GM23338 (cell line): ENCODE data around the gene HCRT.

Source experiments
- CREB1 ChIP-seq: fragments of 250-450 bp; sonication (Bioruptor Pico); IDR thresholded peaks from 2 replicates; pipeline ENCODE4 v1.5.0; 2020; ENCODE audit warnings: low read depth, mild to moderate bottlenecking, moderate library complexity
- EZH2 ChIP-seq: fragments of 200-600 bp; sonication (generic); IDR thresholded peaks from one replicate; pipeline ENCODE4 v1.8.0; 2017; ENCODE audit warnings: antibody characterized with exemption, mild to moderate bottlenecking, low read depth; ENCODE audit not compliant: unreplicated experiment
- EZH2phosphoT487 ChIP-seq: fragments of 200-600 bp; sonication (generic); IDR thresholded peaks from one replicate; pipeline ENCODE4 v1.8.1; 2018; ENCODE audit warnings: antibody characterized with exemption; ENCODE audit not compliant: unreplicated experiment
- JUNB ChIP-seq: IDR thresholded peaks from one replicate; pipeline ENCODE4 v1.6.1; 2016; ENCODE audit warnings: antibody characterized with exemption; ENCODE audit not compliant: unreplicated experiment
- NANOG ChIP-seq: IDR thresholded peaks from 2 replicates; pipeline ENCODE4 v1.6.1; 2016; ENCODE audit warnings: antibody characterized with exemption, borderline replicate concordance
- POLR2AphosphoS5 ChIP-seq: IDR thresholded peaks from 2 replicates; pipeline ENCODE4 v1.6.1; 2016; ENCODE audit warnings: antibody characterized with exemption, low read depth
- STAT1 ChIP-seq: IDR thresholded peaks from one replicate; pipeline ENCODE4 v1.6.1; 2016; ENCODE audit warnings: antibody characterized with exemption; ENCODE audit not compliant: unreplicated experiment
- TF ChIP-seq, protein P1 (sequence below), 2 experiments: fragments of 200-600 bp in 1 of 2; sonication (generic) in 1 of 2; conservative IDR thresholded peaks; 2 replicates each; pipeline versions ENCODE4 v1.5.1 to v1.6.1; 2016 to 2017; ENCODE audit warnings: antibody characterized with exemption in 2 of 2, low read depth in 2 of 2, mild to moderate bottlenecking in 2 of 2, moderate library complexity in 1 of 2
- TF ChIP-seq, protein P2 (sequence below): IDR thresholded peaks from one replicate; pipeline ENCODE4 v1.6.1; 2018; ENCODE audit warnings: antibody characterized with exemption; ENCODE audit not compliant: unreplicated experiment
- TF ChIP-seq, protein P3 (sequence below): fragments of 250-450 bp; sonication (Bioruptor Pico); IDR thresholded peaks from 2 replicates; pipeline ENCODE4 v1.5.0; 2020; ENCODE audit warnings: mild to moderate bottlenecking, moderate library complexity

DNA sequence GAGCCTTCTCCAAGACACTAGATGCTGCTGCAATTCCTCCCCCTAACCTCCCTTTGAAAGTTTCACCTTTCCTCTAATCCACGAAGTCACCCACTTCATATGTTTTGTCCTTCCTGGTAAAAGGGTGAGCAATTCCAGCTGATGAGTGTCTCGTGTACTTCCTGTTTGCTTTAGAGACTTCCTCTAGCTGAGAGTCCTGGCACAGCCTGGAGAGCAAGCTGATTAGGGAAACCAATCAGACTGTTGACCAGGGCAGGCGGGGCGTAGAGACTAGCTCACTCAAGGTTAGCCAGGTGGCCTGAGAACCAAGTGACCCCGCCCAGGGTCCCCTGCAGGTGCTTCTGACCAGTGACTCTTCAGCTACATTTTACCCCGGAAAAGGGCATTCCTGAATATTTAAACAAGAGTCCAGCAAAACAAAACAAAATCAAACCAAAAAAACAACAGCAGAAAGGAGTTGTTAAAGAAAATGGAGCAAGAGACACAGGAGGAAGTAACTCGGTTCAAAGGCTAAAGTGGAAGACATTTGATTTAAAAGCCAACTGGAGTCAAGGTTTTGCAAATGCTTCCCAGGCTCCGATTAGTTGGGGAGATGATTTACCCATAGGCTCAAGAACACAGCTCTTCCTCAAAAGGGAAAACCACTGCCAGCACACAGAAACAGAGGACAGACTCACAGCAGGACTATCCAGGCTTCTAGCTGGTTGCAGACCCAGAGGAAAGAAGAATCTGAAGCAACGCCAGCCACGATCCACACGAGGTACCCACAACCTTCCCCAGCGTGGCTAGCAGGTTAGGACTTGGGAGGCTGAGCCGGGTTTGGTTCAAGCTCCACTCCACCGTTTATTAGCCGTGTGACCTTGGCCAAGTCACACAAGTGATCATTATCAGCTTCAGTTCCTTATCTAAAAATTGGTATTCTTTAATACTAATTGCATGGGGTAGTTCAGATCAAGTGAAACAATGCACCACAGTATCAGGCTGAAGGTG, 49.3 kb downstream of the HCRT start:
- no peak for TF ChIP-seq EZH2
- TF ChIP-seq, protein P1, sequence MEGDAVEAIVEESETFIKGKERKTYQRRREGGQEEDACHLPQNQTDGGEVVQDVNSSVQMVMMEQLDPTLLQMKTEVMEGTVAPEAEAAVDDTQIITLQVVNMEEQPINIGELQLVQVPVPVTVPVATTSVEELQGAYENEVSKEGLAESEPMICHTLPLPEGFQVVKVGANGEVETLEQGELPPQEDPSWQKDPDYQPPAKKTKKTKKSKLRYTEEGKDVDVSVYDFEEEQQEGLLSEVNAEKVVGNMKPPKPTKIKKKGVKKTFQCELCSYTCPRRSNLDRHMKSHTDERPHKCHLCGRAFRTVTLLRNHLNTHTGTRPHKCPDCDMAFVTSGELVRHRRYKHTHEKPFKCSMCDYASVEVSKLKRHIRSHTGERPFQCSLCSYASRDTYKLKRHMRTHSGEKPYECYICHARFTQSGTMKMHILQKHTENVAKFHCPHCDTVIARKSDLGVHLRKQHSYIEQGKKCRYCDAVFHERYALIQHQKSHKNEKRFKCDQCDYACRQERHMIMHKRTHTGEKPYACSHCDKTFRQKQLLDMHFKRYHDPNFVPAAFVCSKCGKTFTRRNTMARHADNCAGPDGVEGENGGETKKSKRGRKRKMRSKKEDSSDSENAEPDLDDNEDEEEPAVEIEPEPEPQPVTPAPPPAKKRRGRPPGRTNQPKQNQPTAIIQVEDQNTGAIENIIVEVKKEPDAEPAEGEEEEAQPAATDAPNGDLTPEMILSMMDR (conservative IDR thresholded peaks at IDR 0.05; ENCODE audit: low read depth in 2 of 2): no peak
- no peak for TF ChIP-seq STAT1
- TF ChIP-seq JUNB: no peak
- no peak for TF ChIP-seq CREB1 (CRISPR knock-in tag)
- TF ChIP-seq, protein P2, sequence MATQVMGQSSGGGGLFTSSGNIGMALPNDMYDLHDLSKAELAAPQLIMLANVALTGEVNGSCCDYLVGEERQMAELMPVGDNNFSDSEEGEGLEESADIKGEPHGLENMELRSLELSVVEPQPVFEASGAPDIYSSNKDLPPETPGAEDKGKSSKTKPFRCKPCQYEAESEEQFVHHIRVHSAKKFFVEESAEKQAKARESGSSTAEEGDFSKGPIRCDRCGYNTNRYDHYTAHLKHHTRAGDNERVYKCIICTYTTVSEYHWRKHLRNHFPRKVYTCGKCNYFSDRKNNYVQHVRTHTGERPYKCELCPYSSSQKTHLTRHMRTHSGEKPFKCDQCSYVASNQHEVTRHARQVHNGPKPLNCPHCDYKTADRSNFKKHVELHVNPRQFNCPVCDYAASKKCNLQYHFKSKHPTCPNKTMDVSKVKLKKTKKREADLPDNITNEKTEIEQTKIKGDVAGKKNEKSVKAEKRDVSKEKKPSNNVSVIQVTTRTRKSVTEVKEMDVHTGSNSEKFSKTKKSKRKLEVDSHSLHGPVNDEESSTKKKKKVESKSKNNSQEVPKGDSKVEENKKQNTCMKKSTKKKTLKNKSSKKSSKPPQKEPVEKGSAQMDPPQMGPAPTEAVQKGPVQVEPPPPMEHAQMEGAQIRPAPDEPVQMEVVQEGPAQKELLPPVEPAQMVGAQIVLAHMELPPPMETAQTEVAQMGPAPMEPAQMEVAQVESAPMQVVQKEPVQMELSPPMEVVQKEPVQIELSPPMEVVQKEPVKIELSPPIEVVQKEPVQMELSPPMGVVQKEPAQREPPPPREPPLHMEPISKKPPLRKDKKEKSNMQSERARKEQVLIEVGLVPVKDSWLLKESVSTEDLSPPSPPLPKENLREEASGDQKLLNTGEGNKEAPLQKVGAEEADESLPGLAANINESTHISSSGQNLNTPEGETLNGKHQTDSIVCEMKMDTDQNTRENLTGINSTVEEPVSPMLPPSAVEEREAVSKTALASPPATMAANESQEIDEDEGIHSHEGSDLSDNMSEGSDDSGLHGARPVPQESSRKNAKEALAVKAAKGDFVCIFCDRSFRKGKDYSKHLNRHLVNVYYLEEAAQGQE: no peak
- TF ChIP-seq EZH2phosphoT487: no peak
- no peak for TF ChIP-seq POLR2AphosphoS5
- TF ChIP-seq, protein P3, sequence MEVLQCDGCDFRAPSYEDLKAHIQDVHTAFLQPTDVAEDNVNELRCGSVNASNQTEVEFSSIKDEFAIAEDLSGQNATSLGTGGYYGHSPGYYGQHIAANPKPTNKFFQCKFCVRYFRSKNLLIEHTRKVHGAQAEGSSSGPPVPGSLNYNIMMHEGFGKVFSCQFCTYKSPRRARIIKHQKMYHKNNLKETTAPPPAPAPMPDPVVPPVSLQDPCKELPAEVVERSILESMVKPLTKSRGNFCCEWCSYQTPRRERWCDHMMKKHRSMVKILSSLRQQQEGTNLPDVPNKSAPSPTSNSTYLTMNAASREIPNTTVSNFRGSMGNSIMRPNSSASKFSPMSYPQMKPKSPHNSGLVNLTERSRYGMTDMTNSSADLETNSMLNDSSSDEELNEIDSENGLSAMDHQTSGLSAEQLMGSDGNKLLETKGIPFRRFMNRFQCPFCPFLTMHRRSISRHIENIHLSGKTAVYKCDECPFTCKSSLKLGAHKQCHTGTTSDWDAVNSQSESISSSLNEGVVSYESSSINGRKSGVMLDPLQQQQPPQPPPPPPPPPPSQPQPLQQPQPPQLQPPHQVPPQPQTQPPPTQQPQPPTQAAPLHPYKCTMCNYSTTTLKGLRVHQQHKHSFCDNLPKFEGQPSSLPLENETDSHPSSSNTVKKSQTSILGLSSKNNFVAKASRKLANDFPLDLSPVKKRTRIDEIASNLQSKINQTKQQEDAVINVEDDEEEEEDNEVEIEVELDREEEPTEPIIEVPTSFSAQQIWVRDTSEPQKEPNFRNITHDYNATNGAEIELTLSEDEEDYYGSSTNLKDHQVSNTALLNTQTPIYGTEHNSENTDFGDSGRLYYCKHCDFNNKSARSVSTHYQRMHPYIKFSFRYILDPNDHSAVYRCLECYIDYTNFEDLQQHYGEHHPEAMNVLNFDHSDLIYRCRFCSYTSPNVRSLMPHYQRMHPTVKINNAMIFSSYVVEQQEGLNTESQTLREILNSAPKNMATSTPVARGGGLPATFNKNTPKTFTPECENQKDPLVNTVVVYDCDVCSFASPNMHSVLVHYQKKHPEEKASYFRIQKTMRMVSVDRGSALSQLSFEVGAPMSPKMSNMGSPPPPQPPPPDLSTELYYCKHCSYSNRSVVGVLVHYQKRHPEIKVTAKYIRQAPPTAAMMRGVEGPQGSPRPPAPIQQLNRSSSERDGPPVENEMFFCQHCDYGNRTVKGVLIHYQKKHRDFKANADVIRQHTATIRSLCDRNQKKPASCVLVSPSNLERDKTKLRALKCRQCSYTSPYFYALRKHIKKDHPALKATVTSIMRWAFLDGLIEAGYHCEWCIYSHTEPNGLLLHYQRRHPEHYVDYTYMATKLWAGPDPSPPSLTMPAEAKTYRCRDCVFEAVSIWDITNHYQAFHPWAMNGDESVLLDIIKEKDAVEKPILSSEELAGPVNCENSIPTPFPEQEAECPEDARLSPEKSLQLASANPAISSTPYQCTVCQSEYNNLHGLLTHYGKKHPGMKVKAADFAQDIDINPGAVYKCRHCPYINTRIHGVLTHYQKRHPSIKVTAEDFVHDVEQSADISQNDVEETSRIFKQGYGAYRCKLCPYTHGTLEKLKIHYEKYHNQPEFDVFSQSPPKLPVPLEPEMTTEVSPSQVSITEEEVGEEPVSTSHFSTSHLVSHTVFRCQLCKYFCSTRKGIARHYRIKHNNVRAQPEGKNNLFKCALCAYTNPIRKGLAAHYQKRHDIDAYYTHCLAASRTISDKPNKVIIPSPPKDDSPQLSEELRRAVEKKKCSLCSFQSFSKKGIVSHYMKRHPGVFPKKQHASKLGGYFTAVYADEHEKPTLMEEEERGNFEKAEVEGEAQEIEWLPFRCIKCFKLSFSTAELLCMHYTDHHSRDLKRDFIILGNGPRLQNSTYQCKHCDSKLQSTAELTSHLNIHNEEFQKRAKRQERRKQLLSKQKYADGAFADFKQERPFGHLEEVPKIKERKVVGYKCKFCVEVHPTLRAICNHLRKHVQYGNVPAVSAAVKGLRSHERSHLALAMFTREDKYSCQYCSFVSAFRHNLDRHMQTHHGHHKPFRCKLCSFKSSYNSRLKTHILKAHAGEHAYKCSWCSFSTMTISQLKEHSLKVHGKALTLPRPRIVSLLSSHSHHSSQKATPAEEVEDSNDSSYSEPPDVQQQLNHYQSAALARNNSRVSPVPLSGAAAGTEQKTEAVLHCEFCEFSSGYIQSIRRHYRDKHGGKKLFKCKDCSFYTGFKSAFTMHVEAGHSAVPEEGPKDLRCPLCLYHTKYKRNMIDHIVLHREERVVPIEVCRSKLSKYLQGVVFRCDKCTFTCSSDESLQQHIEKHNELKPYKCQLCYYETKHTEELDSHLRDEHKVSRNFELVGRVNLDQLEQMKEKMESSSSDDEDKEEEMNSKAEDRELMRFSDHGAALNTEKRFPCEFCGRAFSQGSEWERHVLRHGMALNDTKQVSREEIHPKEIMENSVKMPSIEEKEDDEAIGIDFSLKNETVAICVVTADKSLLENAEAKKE (CRISPR knock-in tag): no peak
- no peak for TF ChIP-seq NANOG
